ENCODE measurements around the gene TFAP2A.

TFAP2A gene

DNA sequence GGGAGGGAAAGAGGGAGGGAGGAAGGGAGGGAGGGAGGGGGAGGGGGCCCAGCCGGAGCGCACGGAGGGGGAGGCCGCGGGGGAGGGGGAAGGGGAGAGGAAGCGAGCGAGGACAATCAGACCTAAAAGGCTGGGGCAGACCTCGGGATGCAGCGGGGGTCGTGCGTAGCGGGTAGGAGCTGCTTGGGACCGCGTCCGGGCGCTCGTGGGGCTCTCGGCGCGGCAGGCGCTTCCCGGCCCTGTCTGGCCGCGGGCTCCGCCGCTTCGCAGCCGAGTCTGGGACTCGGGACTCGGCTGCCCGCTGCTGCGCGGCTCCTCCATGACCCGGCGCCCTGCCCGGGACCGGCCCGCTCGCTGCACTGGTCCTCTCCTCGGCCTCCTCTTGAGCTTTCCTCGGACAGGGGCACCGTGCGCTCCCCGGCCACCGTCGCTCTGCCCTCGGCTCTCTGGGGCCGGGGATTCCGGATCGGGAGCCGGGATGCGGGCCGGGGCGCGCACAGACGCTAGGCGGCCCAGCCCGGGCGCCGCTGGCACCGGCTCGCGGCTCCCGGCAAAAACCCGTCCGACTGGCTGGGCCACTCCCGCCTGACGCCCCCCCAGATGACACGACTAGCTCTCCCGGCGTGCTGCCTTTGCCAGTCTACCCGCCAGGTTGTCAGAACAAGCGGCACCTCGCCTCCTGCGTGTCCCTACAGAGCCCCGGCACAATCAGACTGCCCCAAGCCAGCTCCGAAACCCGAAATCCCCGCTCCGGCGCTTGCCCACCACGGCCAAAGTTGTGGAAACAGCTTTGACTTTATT is 2.2 kb downstream of the TFAP2A start:
- peak; percentile 29 for DNase-seq

- no peak for DNase-seq
These were observed 2.9 kb downstream of the TFAP2A start for GRCh38 chr6:10411971-10412460.

GRCh38 chr6:10411131-10411970 is 3.5 kb downstream of the TFAP2A start:
- DNase-seq: no peak

DNA sequence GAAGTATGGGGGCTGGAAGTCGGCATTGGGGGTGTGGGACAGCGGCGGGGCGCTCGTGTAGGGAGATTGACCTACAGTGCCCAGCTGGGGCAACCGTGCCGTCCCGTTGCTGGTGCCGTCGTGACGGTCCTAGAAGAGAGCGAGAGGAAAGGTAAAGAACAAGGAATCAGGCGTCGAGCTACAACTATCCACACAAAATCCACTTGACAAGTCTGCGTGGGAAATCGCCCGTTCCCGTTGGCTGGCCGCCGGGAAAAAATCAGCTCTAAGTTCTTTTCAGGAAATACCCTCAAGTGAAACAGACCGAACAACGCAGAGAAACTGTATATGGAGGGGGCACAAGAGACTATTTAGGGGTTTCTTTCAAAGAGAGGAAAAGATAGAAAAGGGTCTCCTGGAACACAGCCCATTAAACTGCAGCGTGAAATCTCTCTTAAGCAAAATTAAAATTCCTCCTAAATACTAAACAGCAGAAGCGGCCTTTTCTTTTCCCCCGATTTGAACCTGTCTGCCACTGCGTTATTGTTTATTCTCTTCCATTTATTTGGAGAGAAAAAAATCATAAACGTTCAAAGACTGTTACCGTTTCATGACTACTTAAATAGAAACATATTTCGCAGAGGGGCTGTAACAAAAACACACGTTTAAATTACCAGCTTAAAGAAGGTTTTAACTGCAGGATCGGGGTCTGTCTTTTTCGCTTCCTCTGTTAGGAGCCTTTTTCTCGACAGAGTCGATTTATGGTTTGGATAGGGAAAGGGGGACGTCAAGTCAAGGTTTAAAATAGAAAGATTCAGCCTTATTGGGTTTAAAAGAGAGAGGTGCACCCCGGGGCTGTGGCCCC is 4.4 kb downstream of the TFAP2A start:
- no peak for DNase-seq

DNA sequence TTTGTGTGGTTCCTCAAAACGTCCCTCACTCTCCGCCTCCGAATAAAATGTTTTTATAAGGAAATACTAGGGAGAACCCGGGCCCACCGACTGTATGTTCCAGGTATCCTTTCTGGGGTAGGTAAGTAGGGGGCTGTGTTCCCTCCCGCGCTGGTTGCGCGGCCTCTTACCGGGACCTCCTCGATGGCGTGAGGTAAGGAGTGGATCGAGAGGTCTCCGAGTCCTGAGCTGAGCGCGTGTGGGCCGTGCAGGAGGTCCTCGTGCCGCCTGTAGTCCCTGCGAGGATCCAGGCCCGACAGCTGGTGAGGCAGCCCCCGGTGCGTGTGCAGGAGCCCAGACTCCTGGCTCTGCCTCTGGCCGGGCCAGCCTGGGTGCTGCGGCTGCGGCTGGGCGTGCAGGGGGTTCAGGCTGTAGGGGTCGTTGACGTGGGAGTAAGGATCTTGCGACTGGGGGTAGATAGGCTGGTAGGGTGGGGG is 5.1 kb downstream of the TFAP2A start:
- DNase-seq: no peak

DNA sequence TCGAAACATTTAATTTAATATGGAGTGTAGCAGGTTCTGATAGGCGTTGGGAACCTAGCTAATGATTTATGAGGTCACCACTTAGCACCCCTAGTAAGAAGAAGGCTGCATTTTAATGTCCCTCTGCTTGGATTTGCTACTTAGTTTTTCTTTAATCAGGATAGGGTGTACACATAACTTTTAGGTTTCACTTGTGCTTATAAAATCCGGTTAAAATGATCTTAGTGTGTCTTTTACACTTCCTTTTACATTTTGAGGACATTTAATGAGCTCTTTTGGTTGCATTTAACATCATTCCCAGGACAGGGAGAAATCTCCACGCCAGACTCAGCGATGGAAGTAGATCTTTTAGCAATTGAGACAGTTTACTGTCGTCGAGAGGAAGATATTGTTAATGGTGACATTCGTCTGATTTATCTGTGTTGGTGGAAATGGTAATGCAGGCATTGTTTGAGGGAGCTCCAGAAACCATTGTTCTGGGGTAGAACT is 5.6 kb downstream of the TFAP2A start:
- DNase-seq: no peak

DNA sequence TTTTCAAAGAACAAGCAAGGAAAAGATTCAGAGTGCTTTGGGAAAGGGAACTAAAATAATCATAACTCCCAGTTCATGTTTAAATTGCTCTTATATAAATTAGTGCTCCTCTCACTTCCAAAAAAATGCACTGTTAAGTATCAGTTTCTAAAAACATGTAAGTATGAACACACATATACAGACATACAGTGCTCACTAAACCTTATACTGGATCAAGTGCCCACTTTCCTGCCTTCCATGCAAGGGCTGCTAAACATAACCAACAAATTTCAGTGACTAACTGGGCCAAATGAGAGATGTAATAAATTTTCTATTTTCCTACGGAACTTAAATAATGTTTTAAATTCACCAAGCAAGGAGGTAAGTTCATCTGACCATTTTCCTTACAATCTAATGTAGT is 6.4 kb downstream of the TFAP2A start:
- DNase-seq: no peak

DNA sequence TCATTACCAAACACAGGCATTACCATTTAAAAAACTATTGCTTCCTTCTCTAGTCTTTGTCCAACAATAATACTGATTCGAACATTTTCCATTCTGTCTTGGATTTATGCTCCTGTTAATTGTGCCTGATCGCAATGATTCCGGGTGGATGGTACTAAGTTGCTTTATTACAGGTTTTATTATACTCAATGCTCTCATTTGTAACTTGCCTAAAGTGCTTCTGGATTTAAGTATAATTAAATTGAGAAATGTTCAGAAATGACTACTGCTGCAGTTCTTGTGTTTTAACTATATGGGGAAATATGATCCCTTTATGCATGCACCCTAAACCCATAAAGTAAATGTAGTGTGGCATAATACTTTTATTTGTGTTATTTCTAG is 7.2 kb downstream of the TFAP2A start:
- no peak for DNase-seq

DNA sequence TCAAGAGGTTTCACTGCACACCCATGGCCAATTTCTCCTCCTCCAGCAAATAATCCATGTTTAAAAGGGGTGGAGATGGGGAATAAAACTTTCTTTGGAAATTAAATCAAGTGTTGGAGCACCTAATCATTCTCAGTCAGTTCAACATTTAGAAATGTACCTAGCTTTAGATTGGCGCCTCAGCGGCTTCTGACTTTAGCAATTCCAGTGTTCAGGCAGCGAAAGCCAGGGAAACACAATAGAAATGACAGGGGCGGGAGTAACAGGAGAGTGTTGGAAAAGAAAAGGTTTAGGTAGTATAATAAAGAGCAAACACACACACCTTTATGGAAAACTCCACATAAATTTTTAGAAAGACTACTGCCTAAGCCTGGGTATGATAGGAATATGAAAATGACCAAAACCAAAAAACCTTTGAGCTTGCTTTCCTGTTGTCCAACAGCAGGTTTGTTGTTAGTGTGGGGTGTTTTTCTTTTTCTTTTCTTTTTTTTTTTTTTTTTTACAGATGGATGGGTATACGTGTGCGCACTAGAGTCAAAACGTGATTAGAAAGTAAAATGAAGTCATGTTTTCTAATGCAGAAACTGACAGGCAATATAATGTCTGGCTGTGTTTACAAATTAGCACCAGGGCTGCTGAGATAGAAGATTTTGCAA is 7.7 kb downstream of the TFAP2A start:
- DNase-seq: no peak

GRCh38 chr6:10406556-10406955 is 8.3 kb downstream of the TFAP2A start:
- no peak for DNase-seq

DNA sequence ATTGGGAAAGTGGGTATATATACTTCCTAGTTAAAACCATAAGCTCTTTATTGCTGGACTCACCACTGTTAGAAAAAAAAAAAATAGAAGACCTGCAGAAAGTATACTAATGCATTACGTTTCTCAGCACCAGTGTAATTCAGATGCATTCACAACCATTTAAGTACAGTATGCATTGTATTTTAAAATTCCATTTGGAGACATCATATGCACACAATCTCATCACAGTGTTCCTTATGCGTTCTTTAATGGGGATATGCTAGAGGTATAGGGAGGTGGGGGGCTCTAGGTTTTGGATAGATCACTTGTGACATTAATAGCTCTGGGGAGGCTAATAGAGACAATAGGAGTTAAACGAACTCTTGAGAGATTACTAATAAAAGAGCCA is 9.4 kb downstream of the TFAP2A start:
- no peak for DNase-seq

- DNase-seq: no peak
These were observed 9.9 kb downstream of the TFAP2A start for GRCh38 chr6:10404799-10405512.

DNA sequence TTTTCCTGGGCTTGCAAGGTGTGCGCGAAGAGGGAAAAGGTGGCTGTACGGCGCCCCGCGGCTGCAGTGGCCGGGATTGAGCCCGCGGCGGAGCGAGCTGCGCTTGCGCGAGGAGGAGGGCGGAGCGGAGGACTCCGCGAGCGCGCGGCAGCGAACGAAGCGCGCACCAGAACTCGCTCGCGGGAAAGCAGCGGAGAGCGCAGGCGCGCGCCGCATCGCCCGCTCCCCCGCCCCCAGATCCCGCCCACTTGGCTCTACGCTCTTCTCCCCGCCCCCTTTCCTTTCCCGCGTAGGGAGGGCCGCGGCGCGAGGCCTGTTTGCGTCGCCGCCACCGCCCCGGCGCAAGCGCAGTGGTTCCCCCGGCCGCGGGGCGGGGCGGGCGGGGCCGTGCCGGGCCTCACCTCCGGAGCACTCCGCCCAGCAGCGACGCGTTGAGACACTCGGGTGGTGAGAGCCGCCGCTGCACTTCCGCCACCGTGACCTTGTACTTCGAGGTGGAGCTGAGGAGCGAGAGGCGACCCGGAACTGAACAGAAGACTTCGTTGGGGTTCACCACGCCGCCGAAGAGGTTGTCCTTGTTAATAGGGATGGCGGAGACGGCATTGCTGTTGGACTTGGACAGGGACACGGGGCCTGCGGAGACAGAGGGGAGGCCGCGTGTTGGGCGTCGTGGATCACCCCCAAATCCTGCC is 10.6 kb downstream of the TFAP2A start:
- peak; percentile 86 for DNase-seq

DNA sequence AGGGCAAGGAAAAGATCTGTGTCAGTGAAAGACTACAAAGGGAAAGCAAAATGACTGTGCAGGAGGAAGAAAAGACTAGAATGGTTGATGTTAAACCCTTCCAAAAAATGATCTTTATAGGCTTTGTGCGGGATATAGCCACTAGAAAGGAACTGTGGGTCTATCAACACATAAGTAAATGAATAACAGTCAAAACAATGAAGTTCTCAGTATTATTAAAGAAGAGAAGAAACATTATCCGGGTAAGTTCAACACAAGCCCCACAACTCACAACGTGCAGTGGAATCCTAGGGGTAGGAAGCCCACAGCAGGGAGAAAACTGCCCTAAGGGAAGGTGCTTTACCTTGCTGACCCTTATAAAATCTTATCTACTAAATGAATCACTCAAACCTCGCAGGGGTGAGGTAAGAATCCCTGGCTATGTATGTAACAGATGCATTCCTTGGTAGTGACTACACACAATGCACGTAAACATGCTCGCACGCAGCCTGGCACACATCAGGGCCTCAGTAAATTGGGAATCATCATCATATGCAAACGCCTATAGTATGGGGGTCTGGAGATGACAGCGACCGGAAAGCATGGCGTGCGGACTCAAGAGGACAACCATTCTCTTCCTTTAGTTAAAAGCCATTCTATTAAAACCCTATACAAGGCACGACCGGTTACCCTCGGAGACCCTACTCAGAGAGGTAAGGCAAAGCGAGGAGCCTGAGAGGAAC is 11.3 kb downstream of the TFAP2A start:
- no peak for DNase-seq

DNA sequence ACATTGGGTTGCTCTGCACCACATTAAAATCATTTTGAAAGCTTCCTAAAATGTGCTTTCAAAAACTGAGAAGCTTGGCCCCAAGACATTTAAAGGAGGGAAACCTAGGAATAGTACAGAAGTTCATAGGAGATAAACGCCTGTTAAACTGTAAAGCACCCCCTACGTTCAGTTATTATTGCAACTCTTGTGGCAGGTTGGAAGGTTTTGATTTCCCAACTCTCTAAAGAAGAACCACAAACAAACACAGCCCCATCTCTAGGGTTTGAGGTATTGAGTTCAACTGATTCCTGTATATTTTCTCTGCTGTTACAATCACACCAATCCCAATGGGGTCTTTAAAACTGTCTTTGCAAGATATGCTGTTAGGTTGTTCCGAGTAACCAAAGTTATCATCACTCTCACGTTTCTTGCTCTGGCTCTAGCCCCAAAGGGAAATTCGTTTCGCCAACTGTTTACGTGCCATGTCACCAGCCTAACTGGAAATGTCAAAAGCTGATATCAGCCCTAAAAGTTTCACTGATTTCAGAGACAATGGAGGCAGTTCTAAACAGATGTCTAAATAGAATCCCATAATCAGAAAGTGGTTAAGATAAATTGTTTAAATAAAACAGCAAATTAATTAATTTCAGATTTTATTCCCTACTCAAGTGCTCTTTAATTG is 12.1 kb downstream of the TFAP2A start:
- no peak for DNase-seq

- DNase-seq: no peak
These were observed 13.1 kb downstream of the TFAP2A start for GRCh38 chr6:10401632-10402223.

GRCh38 chr6:10401004-10401536 is 13.8 kb downstream of the TFAP2A start:
- no peak for DNase-seq

DNA sequence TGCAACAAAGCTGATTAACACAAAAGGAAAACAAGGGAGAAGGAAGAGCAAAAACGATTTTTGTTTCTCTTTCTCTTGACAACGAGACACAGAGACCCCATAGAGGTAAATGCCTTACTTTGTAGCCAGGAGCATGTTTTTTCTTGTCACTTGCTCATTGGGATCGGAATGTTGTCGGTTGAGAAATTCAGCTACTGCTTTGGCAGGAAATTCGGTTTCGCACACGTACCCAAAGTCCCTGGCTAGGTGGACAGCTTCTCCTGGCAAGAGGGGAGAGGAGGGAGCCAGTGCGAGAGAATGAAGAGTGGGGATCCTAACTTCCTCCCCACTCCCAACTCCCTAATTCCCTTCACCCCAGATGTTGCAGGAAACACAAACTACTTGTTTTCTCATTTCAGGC is 14.5 kb downstream of the TFAP2A start:
- DNase-seq: no peak

GRCh38 chr6:10399451-10399850 is 15.4 kb downstream of the TFAP2A start:
- DNase-seq: no peak

Data from NCI-H1092 (cell line).